ENCODE measurements around the gene CEP83. TPM values are rescaled to one million over a fixed set of nuclear protein-coding genes. Genes with fewer than 3 reads are reported as not detected.

CEP83 gene
- total RNA-seq, 1 experiment from 2014 or later, result 19.2 TPM

GRCh38 chr12:94377599-94377998 lies 82.1 kb downstream of the CEP83 start:
- Histone ChIP-seq H3K36me3 (ENCODE audit: control insufficient read depth in 1 of 2, insufficient read depth in 2 of 2, low read length in 2 of 2) (peaks cover 0 to 11% of the 10 kb centered on the region in 2 experiments; a peak in 1 of 4 replicates), H4K20me1 (ENCODE audit: insufficient read depth) (no peaks in the 10 kb centered on the region), H3K4me2 (ENCODE audit: low read length) (no peak overlapping the region), H3K27ac (ENCODE audit: low read depth, low read length) (no peak overlapping the region), H3K4me3 (replicated peaks in 1 of 2; ENCODE audit: low read depth in 1 of 2, low read length in 2 of 2) (no peak overlapping the region), H3K9me2 (ENCODE audit: insufficient read depth) (no peaks in the 10 kb centered on the region), H3K79me2 (ENCODE audit: insufficient read depth, low read length) (no peaks in the 10 kb centered on the region; the same call in 1 of the 2 replicates), H2AFZ (ENCODE audit: low read depth, low read length, poor library complexity, severe bottlenecking) (no peak overlapping the region), H3K9me3 (ENCODE audit: control insufficient read depth in 1 of 2, insufficient read depth in 1 of 2, low read depth in 1 of 2, low read length in 2 of 2) (no peaks in the 10 kb centered on the region), H3K9ac (ENCODE audit: low read length) (no peak overlapping the region), H3K27me3 (ENCODE audit: insufficient read depth, low read length) (no peaks in the 10 kb centered on the region), H3K4me1 (ENCODE audit: control insufficient read depth in 1 of 2, insufficient read depth in 2 of 2, low read length in 2 of 2) (no peaks in the 10 kb centered on the region; a peak in 1 of 4 replicates)
- no TSS peak for BruUV-seq (replicated peaks)
- ATAC-seq, result no peak
- ChIA-PET POLR2A (no interaction called here), CTCF (no interaction called here), RAD21 (ENCODE audit: low non-redundant PET in 1 of 2, low total read pairs in 2 of 2, uncharacterized antibody in 2 of 2, unreplicated experiment in 2 of 2) (no interaction called here)
- no peak for DNase-seq (ENCODE audit: low read depth, low spot score)
- intact Hi-C loops (cut with micrococcal nuclease), result no loop called here
- TF ChIP-seq ATF3 (IDR thresholded peaks at IDR 0.05) (no peak), POLR2AphosphoS5 (IDR thresholded peaks at IDR 0.05; ENCODE audit: low read depth, low read length) (no peak), EGR1 (IDR thresholded peaks at IDR 0.05; ENCODE audit: low read depth) (no peak), CTCF (IDR thresholded peaks at IDR 0.05 in 2 of 3, conservative IDR thresholded peaks at IDR 0.05 in 1 of 3; ENCODE audit: borderline replicate concordance in 1 of 3, insufficient read depth in 1 of 3, low read depth in 2 of 3, low read length in 2 of 3) (no peak), YY1 (IDR thresholded peaks at IDR 0.05; ENCODE audit: extremely low read depth, insufficient replicate concordance, low read depth, low read length) (no peak), ELF1 (IDR thresholded peaks at IDR 0.05; ENCODE audit: borderline replicate concordance, low read depth) (no peak), SIN3A (IDR thresholded peaks at IDR 0.05; ENCODE audit: low read depth) (no peak), ZBTB33 (IDR thresholded peaks at IDR 0.05; ENCODE audit: extremely low read depth, insufficient replicate concordance, low read length) (no peak)

Data from HCT116 (cell line).